ENCODE data around the gene MUC2.

Gene MUC2

GRCh38 chr11:1064167-1064566, 10.5 kb upstream of the MUC2 start:
- DNase-seq (ENCODE audit: extremely low spot score): no peak
- POLR2A ChIA-PET: no interaction called here
- no peak for TF ChIP-seq FOXM1 (IDR thresholded peaks at IDR 0.05; ENCODE audit: borderline replicate concordance)
- TF ChIP-seq SUZ12 (IDR thresholded peaks at IDR 0.05): no peak
- TF ChIP-seq CTBP1 (IDR thresholded peaks at IDR 0.05; ENCODE audit: borderline replicate concordance): no peak
- TF ChIP-seq ZNF384 (IDR thresholded peaks at IDR 0.05): no peak
- TF ChIP-seq HDGF (IDR thresholded peaks at IDR 0.05; ENCODE audit: borderline replicate concordance): no peak
- no peak for TF ChIP-seq ARNT (IDR thresholded peaks at IDR 0.05)
- no peak for TF ChIP-seq FOXA1 (IDR thresholded peaks at IDR 0.05)
- no peak for TF ChIP-seq BHLHE40 (IDR thresholded peaks at IDR 0.05; ENCODE audit: borderline replicate concordance)
- TF ChIP-seq LEF1 (IDR thresholded peaks at IDR 0.05; ENCODE audit: borderline replicate concordance): no peak
- no peak for TF ChIP-seq TARDBP (IDR thresholded peaks at IDR 0.05)
- no peak for TF ChIP-seq PKNOX1 (IDR thresholded peaks at IDR 0.05)
- TF ChIP-seq L3MBTL2 (conservative IDR thresholded peaks at IDR 0.05): no peak
- no peak for TF ChIP-seq NFRKB (IDR thresholded peaks at IDR 0.05)
- no peak for TF ChIP-seq ELF4 (IDR thresholded peaks at IDR 0.05)
- TF ChIP-seq SP1 (IDR thresholded peaks at IDR 0.05): no peak
- TF ChIP-seq FOXK2 (IDR thresholded peaks at IDR 0.05): no peak
- CTCF ChIA-PET: no interaction called here

- POLR2A ChIA-PET: no interaction called here
- CTCF ChIA-PET: no interaction called here
These were observed 6.7 kb upstream of the MUC2 start for GRCh38 chr11:1067812-1068496.

GRCh38 chr11:1069740-1070139, 4.9 kb upstream of the MUC2 start:
- TF ChIP-seq SP1 (IDR thresholded peaks at IDR 0.05): no peak
- no peak for TF ChIP-seq L3MBTL2 (conservative IDR thresholded peaks at IDR 0.05)
- TF ChIP-seq CTBP1 (IDR thresholded peaks at IDR 0.05; ENCODE audit: borderline replicate concordance): no peak
- TF ChIP-seq FOXM1 (IDR thresholded peaks at IDR 0.05; ENCODE audit: borderline replicate concordance): no peak
- no peak for TF ChIP-seq NFRKB (IDR thresholded peaks at IDR 0.05)
- TF ChIP-seq FOXK2 (IDR thresholded peaks at IDR 0.05): no peak
- TF ChIP-seq SUZ12 (IDR thresholded peaks at IDR 0.05): no peak
- ChIA-PET POLR2A (no interaction called here), CTCF (no interaction called here)
- no peak for DNase-seq (ENCODE audit: extremely low spot score)

More at GRCh38 chr11:1067812-1068496, 6.7 kb upstream of the MUC2 start:
- no peak for DNase-seq (ENCODE audit: extremely low spot score)
- TF ChIP-seq FOXK2 (IDR thresholded peaks at IDR 0.05) (no peak), SP1 (IDR thresholded peaks at IDR 0.05) (no peak), ARNT (IDR thresholded peaks at IDR 0.05) (no peak), SUZ12 (IDR thresholded peaks at IDR 0.05) (no peak), HDGF (IDR thresholded peaks at IDR 0.05; ENCODE audit: borderline replicate concordance) (no peak), FOXM1 (IDR thresholded peaks at IDR 0.05; ENCODE audit: borderline replicate concordance) (no peak), L3MBTL2 (conservative IDR thresholded peaks at IDR 0.05) (no peak), TARDBP (IDR thresholded peaks at IDR 0.05) (no peak)

GRCh38 chr11:1070594-1071462, 3.8 kb upstream of the MUC2 start:
- POLR2A ChIA-PET: no interaction called here
- CTCF ChIA-PET: interaction anchor here (0.8 kb wide), 1 partner anchor 16 kb away, joined by 3 read pairs; no protein-coding TSS in a partner anchor
- DNase-seq (ENCODE audit: extremely low spot score): no peak
- TF ChIP-seq PKNOX1 (IDR thresholded peaks at IDR 0.05) (no peak), ARNT (IDR thresholded peaks at IDR 0.05) (no peak), LEF1 (IDR thresholded peaks at IDR 0.05; ENCODE audit: borderline replicate concordance) (no peak), NFRKB (IDR thresholded peaks at IDR 0.05) (no peak), L3MBTL2 (conservative IDR thresholded peaks at IDR 0.05) (no peak), BHLHE40 (IDR thresholded peaks at IDR 0.05; ENCODE audit: borderline replicate concordance) (no peak)

GRCh38 chr11:1071571-1072115, 3.0 kb upstream of the MUC2 start:
- TF ChIP-seq ELF4 (IDR thresholded peaks at IDR 0.05): no peak
- TF ChIP-seq CTBP1 (IDR thresholded peaks at IDR 0.05; ENCODE audit: borderline replicate concordance): no peak
- TF ChIP-seq SUZ12 (IDR thresholded peaks at IDR 0.05): no peak
- TF ChIP-seq HDGF (IDR thresholded peaks at IDR 0.05; ENCODE audit: borderline replicate concordance): no peak
- no peak for TF ChIP-seq PKNOX1 (IDR thresholded peaks at IDR 0.05)
- TF ChIP-seq SP1 (IDR thresholded peaks at IDR 0.05): no peak
- no peak for TF ChIP-seq L3MBTL2 (conservative IDR thresholded peaks at IDR 0.05)
- no peak for TF ChIP-seq ZNF384 (IDR thresholded peaks at IDR 0.05)
- TF ChIP-seq BHLHE40 (IDR thresholded peaks at IDR 0.05; ENCODE audit: borderline replicate concordance): no peak
- no peak for TF ChIP-seq FOXM1 (IDR thresholded peaks at IDR 0.05; ENCODE audit: borderline replicate concordance)
- no peak for TF ChIP-seq TARDBP (IDR thresholded peaks at IDR 0.05)
- no peak for DNase-seq (ENCODE audit: extremely low spot score)
- CTCF ChIA-PET: no interaction called here
- POLR2A ChIA-PET: no interaction called here

Data from HEK293T (cell line).